Activated CD8-positive, alpha-beta T cell treated with anti-CD3 and anti-CD28 coated beads, Interleukin-2, amount 10 ng/mL, durations not matched to agents 7 days and 5 days (primary cell): ENCODE measurements around the gene PLP2. TPM values are rescaled to one million over a fixed set of nuclear protein-coding genes. Genes with fewer than 3 reads are reported as not detected.
A peak's percentile ranks its signal among the peaks of the same experiment; 100 is the strongest.
"Not testable (repeated sequence)": the region's sequence is repeated elsewhere in the genome, so short reads cannot be mapped to it uniquely, and the experiment has no call there.

Source experiments
- ATAC-seq: fragments of 150-1000 bp; cut with Tn5 transposase; one replicate; pipeline ENCODE4 v1.10.0; 2021; ENCODE audit warnings: moderate library complexity
- CTCF ChIA-PET: fragments of 350-600 bp; sonication (Branson Sonifier 250); formaldehyde crosslinking; loops from one replicate; lab custom pipeline; 2021; ENCODE audit warnings: antibody characterized with exemption; lab: Charles Lee
- POLR2A ChIA-PET: fragments of 350-600 bp; sonication (Branson Sonifier 250); formaldehyde crosslinking; loops from one replicate; lab custom pipeline; 2021; ENCODE audit warnings: antibody characterized with exemption; lab: Charles Lee
- DNase-seq: peaks from one replicate; pipeline ENCODE4 v3.0.0-alpha.2; 2020
- H3K27ac Mint-ChIP-seq: one replicate; pipeline ENCODE4 v1.8.0; 2021; ENCODE audit warnings: mild to moderate bottlenecking, mixed read lengths
- H3K27me3 Mint-ChIP-seq: one replicate; pipeline ENCODE4 v1.8.0; 2021; ENCODE audit warnings: low read depth, mixed read lengths
- H3K36me3 Mint-ChIP-seq: one replicate; pipeline ENCODE4 v1.8.0; 2021; ENCODE audit warnings: low read depth, mixed read lengths
- H3K4me1 Mint-ChIP-seq: one replicate; pipeline ENCODE4 v1.8.0; 2021; ENCODE audit warnings: low read depth, mixed read lengths
- H3K4me3 Mint-ChIP-seq: one replicate; pipeline ENCODE4 v1.8.0; 2021; ENCODE audit warnings: mild to moderate bottlenecking, mixed read lengths
- H3K9me3 Mint-ChIP-seq: one replicate; pipeline ENCODE4 v1.8.0; 2022; ENCODE audit warnings: mixed read lengths; ENCODE audit not compliant: insufficient read depth
- total RNA-seq, 2 experiments: library from RNA; stranded (reverse); gene quantifications; one replicate each; pipeline ENCODE4 v1.2.3, GENCODE V29; 2021

The PLP2 gene
- 100 to 1,000 TPM; 203 to 214 TPM for total RNA-seq

GRCh38 chrX:49171752-49172279 is at the start of gene PLP2:
Gene PLP2 (plus strand): TSS chrX:49171898. CDS start chrX:49172001, 103 bp downstream.
- Mint-ChIP-seq H3K4me3 (peak within 1 kb of the TSS; percentile 85), H3K27ac (peak within 1 kb of the TSS; percentile 90), H3K36me3 (peaks cover 36% of the 10 kb centered on the region), H3K9me3 (no peaks in the 10 kb centered on the region), H3K4me1 (peaks cover 48% of the 10 kb centered on the region), H3K27me3 (no peaks in the 10 kb centered on the region)
- POLR2A ChIA-PET, result interaction anchor here (0.7 to 1.4 kb wide), 2 partner anchors 31 to 101 kb away, joined by 3 to 4 read pairs; no protein-coding TSS in a partner anchor
- DNase-seq (peak; percentile 77), ATAC-seq (peak; percentile 59)
- CTCF ChIA-PET, result interaction anchor here (1.2 to 1.6 kb wide), 3 partner anchors 16 to 21 kb away, joined by 4 to 6 read pairs (median 5); no protein-coding TSS in a partner anchor

GRCh38 chrX:49122499-49122898 is 49.2 kb upstream of the PLP2 start:
- DNase-seq (no peak), ATAC-seq (no peak)
- no peaks in the 10 kb centered on the region for H3K27me3 Mint-ChIP-seq
- peak overlapping the region; percentile 97 for H3K4me3 Mint-ChIP-seq
- no peaks in the 10 kb centered on the region for H3K9me3 Mint-ChIP-seq
- peaks cover 29% of the 10 kb centered on the region for H3K4me1 Mint-ChIP-seq
- no peak overlapping the region for H3K27ac Mint-ChIP-seq
- POLR2A ChIA-PET, result interaction anchor here (0.7 kb wide), 1 partner anchor 42 kb away, joined by 3 read pairs; no protein-coding TSS in a partner anchor
- H3K36me3 Mint-ChIP-seq, result peaks cover 23% of the 10 kb centered on the region
- CTCF ChIA-PET, result interaction anchor here (0.9 kb wide), 1 partner anchor 33 kb away, joined by 5 read pairs; no protein-coding TSS in a partner anchor

GRCh38 chrX:49127742-49128258 is 43.9 kb upstream of the PLP2 start:
- DNase-seq, CTCF ChIA-PET, H3K4me3 Mint-ChIP-seq, ATAC-seq, H3K36me3 Mint-ChIP-seq, POLR2A ChIA-PET, H3K27me3 Mint-ChIP-seq, H3K27ac Mint-ChIP-seq, H3K9me3 Mint-ChIP-seq, H3K4me1 Mint-ChIP-seq: not testable (repeated sequence)

- no peaks in the 10 kb centered on the region for H3K36me3 Mint-ChIP-seq
- DNase-seq (no peak), ATAC-seq (no peak)
- H3K4me1 Mint-ChIP-seq, result no peaks in the 10 kb centered on the region
- CTCF ChIA-PET, result no interaction called here
- no peak overlapping the region for H3K27ac Mint-ChIP-seq
- H3K9me3 Mint-ChIP-seq, result no peaks in the 10 kb centered on the region
- no peak overlapping the region for H3K4me3 Mint-ChIP-seq
- H3K27me3 Mint-ChIP-seq, result no peaks in the 10 kb centered on the region
- POLR2A ChIA-PET, result no interaction called here
Measured at GRCh38 chrX:49129427-49129826, 42.3 kb upstream of the PLP2 start.

GRCh38 chrX:49132275-49132674 is 39.4 kb upstream of the PLP2 start:
- H3K36me3 Mint-ChIP-seq, ATAC-seq, H3K27ac Mint-ChIP-seq, POLR2A ChIA-PET, H3K4me3 Mint-ChIP-seq, H3K27me3 Mint-ChIP-seq, CTCF ChIA-PET, H3K9me3 Mint-ChIP-seq, H3K4me1 Mint-ChIP-seq, DNase-seq: not testable (repeated sequence)

- Mint-ChIP-seq H3K27ac (no peak overlapping the region), H3K4me3 (no peak overlapping the region), H3K4me1 (no peaks in the 10 kb centered on the region), H3K36me3 (no peaks in the 10 kb centered on the region), H3K27me3 (no peaks in the 10 kb centered on the region), H3K9me3 (no peaks in the 10 kb centered on the region)
- ChIA-PET POLR2A (no interaction called here), CTCF (interaction anchor here (1.3 kb wide), 1 partner anchor 22 kb away, joined by 3 read pairs; no protein-coding TSS in a partner anchor)
- DNase-seq (no peak), ATAC-seq (no peak)
Measured at GRCh38 chrX:49133759-49134158, 37.9 kb upstream of the PLP2 start.

GRCh38 chrX:49137492-49137891 is 34.2 kb upstream of the PLP2 start:
- no peak for DNase-seq
- Mint-ChIP-seq H3K27ac (no peak overlapping the region), H3K4me3 (no peak overlapping the region), H3K4me1 (no peaks in the 10 kb centered on the region), H3K9me3 (peaks cover 8% of the 10 kb centered on the region), H3K36me3 (peaks cover 2% of the 10 kb centered on the region), H3K27me3 (no peaks in the 10 kb centered on the region)
- ATAC-seq, result no peak
- CTCF ChIA-PET, result no interaction called here
- POLR2A ChIA-PET, result no interaction called here

- ATAC-seq (no peak), DNase-seq (no peak)
- peaks cover 2% of the 10 kb centered on the region for H3K36me3 Mint-ChIP-seq
- H3K9me3 Mint-ChIP-seq, result peaks cover 8% of the 10 kb centered on the region
- H3K27me3 Mint-ChIP-seq, result no peaks in the 10 kb centered on the region
- H3K4me3 Mint-ChIP-seq, result no peak overlapping the region
- H3K4me1 Mint-ChIP-seq, result no peaks in the 10 kb centered on the region
- ChIA-PET POLR2A (no interaction called here), CTCF (interaction anchor here (4.9 kb wide), 1 partner anchor 16 kb away, joined by 26 read pairs; no protein-coding TSS in a partner anchor)
- H3K27ac Mint-ChIP-seq, result no peak overlapping the region
Measured at GRCh38 chrX:49139713-49140112, 32.0 kb upstream of the PLP2 start.

- H3K27ac Mint-ChIP-seq, DNase-seq, H3K36me3 Mint-ChIP-seq, H3K27me3 Mint-ChIP-seq, ATAC-seq, H3K4me1 Mint-ChIP-seq, H3K9me3 Mint-ChIP-seq, H3K4me3 Mint-ChIP-seq, POLR2A ChIA-PET: not testable (repeated sequence)
- CTCF ChIA-PET, result interaction anchor here (1.1 to 4.9 kb wide), 6 partner anchors 13 to 51 kb away, joined by 4 to 26 read pairs (median 6); partner anchors contain the start of gene MAGIX
Measured at GRCh38 chrX:49142264-49142663, 29.4 kb upstream of the PLP2 start.

- H3K4me1 Mint-ChIP-seq, DNase-seq, POLR2A ChIA-PET, H3K9me3 Mint-ChIP-seq, H3K36me3 Mint-ChIP-seq, ATAC-seq, H3K4me3 Mint-ChIP-seq, H3K27me3 Mint-ChIP-seq, H3K27ac Mint-ChIP-seq: not testable (repeated sequence)
- CTCF ChIA-PET, result interaction anchor here (1.1 to 4.9 kb wide), 3 partner anchors 12 to 50 kb away, joined by 4 to 26 read pairs (median 7); no protein-coding TSS in a partner anchor
Measured at GRCh38 chrX:49143154-49143553, 28.5 kb upstream of the PLP2 start.

- H3K27me3 Mint-ChIP-seq, result no peaks in the 10 kb centered on the region
- POLR2A ChIA-PET, result no interaction called here
- CTCF ChIA-PET, result no interaction called here
Measured at GRCh38 chrX:49147282-49147681, 24.4 kb upstream of the PLP2 start.

GRCh38 chrX:49147936-49148335 is 23.8 kb upstream of the PLP2 start:
- no peaks in the 10 kb centered on the region for H3K27me3 Mint-ChIP-seq
- no peaks in the 10 kb centered on the region for H3K4me1 Mint-ChIP-seq
- no peaks in the 10 kb centered on the region for H3K9me3 Mint-ChIP-seq
- ChIA-PET POLR2A (no interaction called here), CTCF (no interaction called here)
- DNase-seq (no peak), ATAC-seq (no peak)
- H3K27ac Mint-ChIP-seq, result no peak overlapping the region
- H3K36me3 Mint-ChIP-seq, result no peaks in the 10 kb centered on the region
- H3K4me3 Mint-ChIP-seq, result no peak overlapping the region

More at GRCh38 chrX:49147282-49147681, 24.4 kb upstream of the PLP2 start:
- DNase-seq (no peak), ATAC-seq (no peak)
- no peak overlapping the region for H3K4me3 Mint-ChIP-seq
- H3K4me1 Mint-ChIP-seq, result no peaks in the 10 kb centered on the region
- no peaks in the 10 kb centered on the region for H3K9me3 Mint-ChIP-seq
- H3K27ac Mint-ChIP-seq, result no peak overlapping the region
- no peaks in the 10 kb centered on the region for H3K36me3 Mint-ChIP-seq
